ENCODE results near the gene MYOM3. TPM values are rescaled to one million over a fixed set of nuclear protein-coding genes. Genes with fewer than 3 reads are reported as not detected.

The MYOM3 gene
- polyA plus RNA-seq, 2 of the 4 experiments (the other 2 are of a cell fraction), result 2.6 to 8.5 TPM

- no peak for TF ChIP-seq REST (IDR thresholded peaks at IDR 0.05)
Measured at GRCh38 chr1:24048205-24048869, 63.6 kb downstream of the MYOM3 start (continued).

GRCh38 chr1:24047110-24047477 is 64.8 kb downstream of the MYOM3 start:
- ChIA-PET CTCF (interaction anchor here (0.6 kb wide), 2 partner anchors 237 to 288 kb away, joined by 3 read pairs; no protein-coding TSS in a partner anchor), POLR2A (interaction anchor here (1.4 to 2.1 kb wide), 2 partner anchors 67 to 95 kb away, joined by 3 to 7 read pairs; partner anchors contain the start of gene SRSF10)
- no peak for FAIRE-seq
- peak overlapping the region; percentile 85 for H3K4me2 ChIP-seq
- 10% methylated on average over 3 of the region's 3 CpGs for WGBS (ENCODE audit: missing lambda C conversion rate)
- TF ChIP-seq MAX (IDR thresholded peaks at IDR 0.05) (no peak), FOSL2 (IDR thresholded peaks at IDR 0.05) (0 out of 2 replicates have a peak, but pooled peaks have one; percentile 25), FOSL2 (CRISPR knock-in tag; IDR thresholded peaks at IDR 0.05) (peak; percentile 69)
- H3K27ac ChIP-seq, result peak overlapping the region; percentile 77 to 89
- no peaks in the 10 kb centered on the region for H3K9me3 ChIP-seq
- peak; percentile 81 to 91 for ATAC-seq
- H3K4me3 ChIP-seq, result no peak overlapping the region
- DNase-seq (ENCODE audit: low read depth in 1 of 2, low spot score in 1 of 2), result peak; percentile 58 to 73
- H3K4me1 ChIP-seq, result peaks cover 31% of the 10 kb centered on the region

GRCh38 chr1:24045771-24046170 is 66.2 kb downstream of the MYOM3 start:
- Histone ChIP-seq H3K4me3 (no peak overlapping the region), H3K4me1 (peaks cover 31% of the 10 kb centered on the region), H3K27ac (peak overlapping the region; percentile 77 to 89), H3K4me2 (peak overlapping the region; percentile 85), H3K9me3 (no peaks in the 10 kb centered on the region)
- TF ChIP-seq HDAC2 (IDR thresholded peaks at IDR 0.05) (no peak), NPAS2 (CRISPR knock-in tag; IDR thresholded peaks at IDR 0.05; ENCODE audit: borderline replicate concordance) (no peak), REST (IDR thresholded peaks at IDR 0.05) (no peak), EHF (CRISPR knock-in tag; IDR thresholded peaks at IDR 0.05) (no peak), POLR2A (IDR thresholded peaks at IDR 0.05; ENCODE audit: low read length) (no peak), FOSL2 (IDR thresholded peaks at IDR 0.05) (no peak), FOSL2 (CRISPR knock-in tag; IDR thresholded peaks at IDR 0.05) (no peak), USF2 (IDR thresholded peaks at IDR 0.05) (no peak), CEBPB (IDR thresholded peaks at IDR 0.05) (no peak), KDM5A (IDR thresholded peaks at IDR 0.05) (no peak), RCOR1 (IDR thresholded peaks at IDR 0.05; ENCODE audit: low read depth, low read length) (no peak), ZFP36 (IDR thresholded peaks at IDR 0.05; ENCODE audit: borderline replicate concordance, partially characterized antibody) (no peak), ELK1 (IDR thresholded peaks at IDR 0.05; ENCODE audit: low read depth, low read length) (no peak), RAD21 (conservative IDR thresholded peaks at IDR 0.05 in 1 of 2, IDR thresholded peaks at IDR 0.05 in 1 of 2) (no peak), ATOH8 (CRISPR knock-in tag; IDR thresholded peaks at IDR 0.05; ENCODE audit: low read depth) (no peak), NR3C1 (IDR thresholded peaks at IDR 0.05) (no peak), SREBF2 (IDR thresholded peaks at IDR 0.05) (no peak), ZSCAN20 (CRISPR knock-in tag; IDR thresholded peaks at IDR 0.05) (no peak), MAZ (IDR thresholded peaks at IDR 0.05; ENCODE audit: borderline replicate concordance, low read depth, low read length) (no peak), BHLHE40 (IDR thresholded peaks at IDR 0.05; ENCODE audit: low read depth, low read length) (no peak), E2F6 (IDR thresholded peaks at IDR 0.05; ENCODE audit: borderline replicate concordance, low read depth) (no peak)
- 36% methylated on average over 2 of the region's 2 CpGs for WGBS (ENCODE audit: missing lambda C conversion rate)
- ATAC-seq, result peak in 1 of 2 experiments; percentile 45; a peak in 3 of 6 replicates
- peak in 1 of 2 experiments; percentile 27 for DNase-seq (ENCODE audit: low read depth in 1 of 2, low spot score in 1 of 2)
- FAIRE-seq, result no peak
- ChIA-PET POLR2A (interaction anchor here (0.5 to 2.1 kb wide), 4 partner anchors 66 to 267 kb away, joined by 3 to 7 read pairs (median 4); partner anchors contain the start of genes PITHD1, PNRC2 and SRSF10), CTCF (interaction anchor here (1.1 to 1.7 kb wide), 2 partner anchors 19 to 63 kb away, joined by 4 to 5 read pairs; no protein-coding TSS in a partner anchor)

Data from A549 (cell line).